SK-N-SH (cell line): ENCODE data around the gene PAM. TPM values are rescaled to one million over a fixed set of nuclear protein-coding genes. Genes with fewer than 3 reads are reported as not detected.

Experiments used
- CTCF ChIA-PET: fragments of 300-600, 350-600 bp; formaldehyde crosslinking; extraction: SDS; loops from one replicate; lab custom pipeline; 2021; lab: Yijun Ruan, JAX
- POLR2A ChIA-PET: fragments of 350-600 bp; sonication (Branson Sonifier 250); formaldehyde crosslinking; extraction: SDS; loops from one replicate; lab custom pipeline; 2020; ENCODE audit warnings: antibody characterized with exemption, inconsistent platforms; lab: Yijun Ruan, JAX
- DNase-seq: peaks from one replicate; pipeline ENCODE4 v3.0.0; 2012
- H2AFZ ChIP-seq: fragments of 200-600 bp; sonication (generic); 2 replicates; pipeline ENCODE4 v1.8.1; 2016; ENCODE audit warnings: antibody characterized with exemption, mild to moderate bottlenecking, low read depth
- H3F3A ChIP-seq: fragments of 200-600 bp; sonication (generic); replicated peaks from 2 replicates; pipeline ENCODE3; 2016; ENCODE audit warnings: antibody characterized with exemption, mild to moderate bottlenecking; ENCODE audit not compliant: insufficient read depth
- H3K27ac ChIP-seq, 2 experiments: fragments of 200-500 bp in 1 of 2; fragments of 200-600 bp in 1 of 2; sonication (Bioruptor generic) in 1 of 2; sonication (generic), shearing (Covaris generic) in 1 of 2; 2 replicates each; pipeline versions ENCODE4 v1.5.1 to v1.6.1; 2014 to 2016; ENCODE audit warnings: low read depth in 2 of 2, inconsistent platforms in 1 of 2, low read length in 1 of 2, mild to moderate bottlenecking in 1 of 2, mixed read lengths in 1 of 2
- H3K27me3 ChIP-seq: fragments of 200-600 bp; sonication (generic), shearing (Covaris generic); 2 replicates; pipeline ENCODE4 v1.6.1; 2016; ENCODE audit warnings: mixed run types; ENCODE audit not compliant: insufficient read depth
- H3K36me3 ChIP-seq, 2 experiments: fragments of 200-500 bp in 1 of 2; fragments of 200-600 bp in 1 of 2; sonication (Bioruptor generic) in 1 of 2; sonication (generic) in 1 of 2; replicated peaks in 1 of 2; 2 replicates each; pipeline versions ENCODE3 to v1.5.1; 2014 to 2016; ENCODE audit warnings: low read length in 1 of 2, mild to moderate bottlenecking in 1 of 2; ENCODE audit not compliant: insufficient read depth in 2 of 2, control insufficient read depth in 1 of 2
- H3K4me1 ChIP-seq, 2 experiments: fragments of 200-500 bp in 1 of 2; fragments of 200-600 bp in 1 of 2; sonication (Bioruptor generic) in 1 of 2; sonication (generic), shearing (Covaris generic) in 1 of 2; 2 replicates each; pipeline versions ENCODE4 v1.5.1 to v1.6.1; 2014 to 2016; ENCODE audit warnings: low read depth in 1 of 2, low read length in 1 of 2, mixed run types in 1 of 2; ENCODE audit not compliant: insufficient read depth in 2 of 2, control insufficient read depth in 1 of 2
- H3K4me2 ChIP-seq: fragments of 200-600 bp; sonication (generic), shearing (Covaris generic); 2 replicates; pipeline ENCODE4 v1.6.1; 2017; ENCODE audit warnings: mixed run types
- H3K4me3 ChIP-seq, 2 experiments: fragments of 200-500 bp in 1 of 2; fragments of 200-600 bp in 1 of 2; sonication (Bioruptor generic) in 1 of 2; sonication (generic), shearing (Covaris generic) in 1 of 2; 2 replicates each; pipeline versions ENCODE4 v1.5.1 to v1.8.1; 2014 to 2016; ENCODE audit warnings: low read depth in 2 of 2, inconsistent platforms in 1 of 2, low read length in 1 of 2, mild to moderate bottlenecking in 1 of 2, mixed read lengths in 1 of 2, moderate library complexity in 1 of 2
- H3K79me2 ChIP-seq: fragments of 200-600 bp; sonication (generic); 2 replicates; pipeline ENCODE4 v1.8.1; 2017; ENCODE audit warnings: mild to moderate bottlenecking; ENCODE audit not compliant: insufficient read depth
- H3K9ac ChIP-seq: fragments of 200-600 bp; sonication (generic); 2 replicates; pipeline ENCODE4 v1.6.1; 2017; ENCODE audit warnings: mixed run types
- H3K9me2 ChIP-seq: fragments of 200-600 bp; sonication (generic); 2 replicates; pipeline ENCODE4 v1.6.1; 2017; ENCODE audit warnings: mixed run types
- H3K9me3 ChIP-seq: fragments of 200-600 bp; sonication (generic); 2 replicates; pipeline ENCODE4 v1.6.1; 2017; ENCODE audit warnings: mixed run types, mild to moderate bottlenecking, moderate library complexity
- H4K20me1 ChIP-seq: fragments of 200-600 bp; sonication (generic); 2 replicates; pipeline ENCODE4 v1.6.1; 2017; ENCODE audit warnings: mild to moderate bottlenecking, mixed run types; ENCODE audit not compliant: insufficient read depth
- CHD2 ChIP-seq: fragments of 150-350 bp; IDR thresholded peaks from 2 replicates; pipeline ENCODE4 v1.6.1; 2018; ENCODE audit warnings: low read length; ENCODE audit not compliant: partially characterized antibody
- ELF1 ChIP-seq: IDR thresholded peaks from 2 replicates; pipeline ENCODE4 v1.4.0; 2012
- EP300 ChIP-seq, 2 experiments: IDR thresholded peaks; 2 replicates each; pipeline versions ENCODE4 v1.4.0 to v1.6.1; 2012; ENCODE audit warnings: borderline replicate concordance in 1 of 2, low read depth in 1 of 2, low read length in 1 of 2
- FOXJ3 ChIP-seq: sonication (generic); formaldehyde crosslinking; IDR thresholded peaks from 2 replicates; pipeline ENCODE4 v1.5.1; 2020; ENCODE audit warnings: mild to moderate bottlenecking, missing genetic modification reagents
- GABPA ChIP-seq: IDR thresholded peaks from 2 replicates; pipeline ENCODE4 v1.4.0; 2012; ENCODE audit warnings: low read depth, mild to moderate bottlenecking
- GATA2 ChIP-seq: sonication (generic); formaldehyde crosslinking; IDR thresholded peaks from 2 replicates; pipeline ENCODE4 v1.5.0; 2020; ENCODE audit warnings: mild to moderate bottlenecking, missing genetic modification reagents
- JUND ChIP-seq: IDR thresholded peaks from 2 replicates; pipeline ENCODE4 v1.4.0; 2012
- MEF2A ChIP-seq: IDR thresholded peaks from 2 replicates; pipeline ENCODE4 v1.4.0; 2012; ENCODE audit warnings: low read depth, borderline replicate concordance
- NFIC ChIP-seq: IDR thresholded peaks from 2 replicates; pipeline ENCODE4 v1.4.0; 2012; ENCODE audit warnings: borderline replicate concordance
- NRF1 ChIP-seq: IDR thresholded peaks from 2 replicates; pipeline ENCODE4 v1.6.1; 2012; ENCODE audit warnings: low read depth, mild to moderate bottlenecking, low read length
- POLR2AphosphoS5 ChIP-seq: IDR thresholded peaks from 2 replicates; pipeline ENCODE4 v1.6.1; 2012; ENCODE audit warnings: low read depth, low read length
- RFX5 ChIP-seq: IDR thresholded peaks from 2 replicates; pipeline ENCODE4 v1.6.1; 2012; ENCODE audit warnings: mild to moderate bottlenecking, improper control_type of control experiment, low read length
- SIN3A ChIP-seq: IDR thresholded peaks from 2 replicates; pipeline ENCODE4 v1.6.1; 2012; ENCODE audit warnings: low read depth, mild to moderate bottlenecking, low read length, moderate library complexity, borderline replicate concordance
- SMC3 ChIP-seq: IDR thresholded peaks from 2 replicates; pipeline ENCODE4 v1.6.1; 2012; ENCODE audit warnings: low read depth, low read length, improper control_type of control experiment
- TCF12 ChIP-seq: IDR thresholded peaks from 2 replicates; pipeline ENCODE4 v1.4.0; 2012
- TEAD4 ChIP-seq: IDR thresholded peaks from 2 replicates; pipeline ENCODE4 v1.4.0; 2012; ENCODE audit warnings: mild to moderate bottlenecking, borderline replicate concordance; ENCODE audit not compliant: insufficient read depth
- YY1 ChIP-seq: IDR thresholded peaks from 2 replicates; pipeline ENCODE4 v1.4.0; 2012; ENCODE audit warnings: low read depth, mild to moderate bottlenecking
- WGBS: methylation state at CpG from one replicate; pipeline ENCODE4 v1.1.6; 2017; ENCODE audit warnings: low lambda C conversion rate; 5-methylcytosine and 5-hydroxymethylcytosine counted together
- polyA plus RNA-seq, 3 experiments: library from polyadenylated mRNA; depleted of rRNA; stranded (reverse); fragments of >200 nt; gene quantifications; 2 replicates each; pipeline ENCODE4 v1.2.3, GENCODE V29; 2012
- TF ChIP-seq, protein P1 (sequence below): IDR thresholded peaks from 2 replicates; pipeline ENCODE4 v1.4.0; 2012; ENCODE audit warnings: low read depth, borderline replicate concordance
- TF ChIP-seq, protein P2 (sequence below): IDR thresholded peaks from 2 replicates; pipeline ENCODE4 v1.4.0; 2012; ENCODE audit warnings: low read depth, borderline replicate concordance

Gene PAM
- polyA plus RNA-seq, 1 of the 3 experiments (the other 2 are of a cell fraction) = 507 TPM

DNA sequence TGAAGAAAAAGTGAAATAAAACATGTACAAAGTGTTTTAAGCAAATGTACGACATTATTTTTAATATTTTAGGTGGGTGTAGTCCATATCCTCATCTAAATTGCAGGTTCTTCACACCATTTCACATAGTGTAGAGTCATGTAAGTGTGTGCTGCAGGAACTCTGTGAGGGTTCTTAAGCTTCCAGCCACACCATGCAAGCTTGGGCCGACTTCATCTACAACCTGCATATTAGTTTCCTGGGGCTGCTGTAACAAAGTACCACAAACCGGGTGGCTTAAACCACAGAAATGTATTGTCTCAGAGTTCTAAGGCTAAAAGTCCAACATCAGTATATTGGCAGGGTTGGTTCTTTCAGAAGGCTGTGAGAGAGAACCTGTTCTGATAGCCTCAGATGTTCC is 10.2 kb downstream of the PAM start:
- ChIA-PET CTCF (interaction anchor here (1.1 to 1.8 kb wide), 3 partner anchors 15 to 84 kb away, joined by 3 to 5 read pairs (median 5); no protein-coding TSS in a partner anchor), POLR2A (no interaction called here)

DNA sequence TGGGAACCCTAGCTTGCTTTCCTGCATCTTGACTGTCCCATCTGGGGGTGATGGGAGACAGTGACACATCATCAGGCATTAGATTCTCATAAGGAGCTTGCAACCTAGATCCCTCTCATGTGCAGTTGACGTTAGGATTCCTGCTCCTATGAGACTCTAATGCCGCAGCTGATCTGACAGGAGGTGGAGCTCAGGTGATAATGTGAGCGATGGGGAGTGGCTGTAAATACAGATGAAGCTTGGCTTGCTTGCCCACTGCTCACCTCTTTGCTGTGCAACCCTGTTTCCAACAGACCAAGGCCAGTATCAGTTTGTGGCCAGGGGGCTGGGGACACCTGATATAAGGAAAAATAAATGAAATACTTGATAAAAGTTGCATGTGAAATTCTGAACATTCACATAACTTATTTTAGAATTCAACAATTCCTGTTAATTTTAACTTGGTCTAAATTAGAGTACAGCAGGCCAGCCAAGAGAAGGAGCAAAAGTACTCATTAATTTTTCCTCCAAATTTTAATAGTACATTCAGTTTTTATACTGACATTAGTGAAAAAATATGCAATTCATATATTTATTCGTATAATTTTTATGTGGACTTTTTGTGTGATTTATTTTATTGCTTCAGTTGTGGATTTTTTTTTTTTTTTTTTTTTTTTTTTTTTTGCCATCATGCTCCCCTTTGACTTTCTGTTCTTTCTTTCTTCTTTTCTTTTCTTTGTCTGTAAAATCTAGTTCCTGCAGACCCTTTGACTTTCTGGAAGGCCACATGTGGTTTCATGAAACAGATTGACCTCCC is 11.4 kb downstream of the PAM start:
- H3K4me3 ChIP-seq = no peak overlapping the region
- H3K4me1 ChIP-seq = peaks cover 5 to 30% of the 10 kb centered on the region in 2 experiments; a peak in 3 of 4 replicates
- no peak overlapping the region for H3K27ac ChIP-seq
- peaks cover 2 to 4% of the 10 kb centered on the region in 2 experiments for H3K36me3 ChIP-seq
- no peak overlapping the region for H3K4me2 ChIP-seq
- no peaks in the 10 kb centered on the region for H3K9me2 ChIP-seq
- TF ChIP-seq CHD2 = no peak
- no peak for TF ChIP-seq SIN3A
- no peak for TF ChIP-seq TEAD4
- TF ChIP-seq JUND = no peak
- TF ChIP-seq, protein P1, sequence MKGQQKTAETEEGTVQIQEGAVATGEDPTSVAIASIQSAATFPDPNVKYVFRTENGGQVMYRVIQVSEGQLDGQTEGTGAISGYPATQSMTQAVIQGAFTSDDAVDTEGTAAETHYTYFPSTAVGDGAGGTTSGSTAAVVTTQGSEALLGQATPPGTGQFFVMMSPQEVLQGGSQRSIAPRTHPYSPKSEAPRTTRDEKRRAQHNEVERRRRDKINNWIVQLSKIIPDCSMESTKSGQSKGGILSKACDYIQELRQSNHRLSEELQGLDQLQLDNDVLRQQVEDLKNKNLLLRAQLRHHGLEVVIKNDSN = no peak
- TF ChIP-seq NFIC = no peak
- no peak for TF ChIP-seq POLR2AphosphoS5
- no peak for TF ChIP-seq EP300 (IDR thresholded peaks at IDR 0.05; ENCODE audit: borderline replicate concordance in 1 of 2, low read depth in 1 of 2, low read length in 1 of 2)
- no peak for TF ChIP-seq GATA2
- no peak for TF ChIP-seq SMC3
- H3K79me2 ChIP-seq = peaks cover 81% of the 10 kb centered on the region
- no peak overlapping the region for H2AFZ ChIP-seq
- no peaks in the 10 kb centered on the region for H3K9me3 ChIP-seq
- no peak overlapping the region for H3K9ac ChIP-seq
- WGBS = 95% methylated on average over 4 of the region's 4 CpGs
- ChIA-PET POLR2A (no interaction called here), CTCF (no interaction called here)
- no peaks in the 10 kb centered on the region for H3K27me3 ChIP-seq
- H3F3A ChIP-seq = no peaks in the 10 kb centered on the region
- DNase-seq = no peak
- H4K20me1 ChIP-seq = no peaks in the 10 kb centered on the region

More for the DNA sequence above, 10.2 kb downstream of the PAM start:
- Histone ChIP-seq H3K36me3 (peaks cover 2 to 4% of the 10 kb centered on the region in 2 experiments), H3K27ac (no peak overlapping the region), H2AFZ (no peak overlapping the region), H3K27me3 (no peaks in the 10 kb centered on the region), H3K4me2 (no peak overlapping the region), H3K79me2 (peaks cover 81% of the 10 kb centered on the region), H3F3A (no peaks in the 10 kb centered on the region), H3K4me1 (peaks cover 16 to 28% of the 10 kb centered on the region in 2 experiments; a peak in 3 of 4 replicates), H3K9ac (no peak overlapping the region), H4K20me1 (no peaks in the 10 kb centered on the region), H3K9me2 (no peaks in the 10 kb centered on the region), H3K4me3 (no peak overlapping the region), H3K9me3 (no peaks in the 10 kb centered on the region)
- 93% methylated on average over 3 of the region's 3 CpGs for WGBS
- no peak for DNase-seq
- TF ChIP-seq, protein P2, sequence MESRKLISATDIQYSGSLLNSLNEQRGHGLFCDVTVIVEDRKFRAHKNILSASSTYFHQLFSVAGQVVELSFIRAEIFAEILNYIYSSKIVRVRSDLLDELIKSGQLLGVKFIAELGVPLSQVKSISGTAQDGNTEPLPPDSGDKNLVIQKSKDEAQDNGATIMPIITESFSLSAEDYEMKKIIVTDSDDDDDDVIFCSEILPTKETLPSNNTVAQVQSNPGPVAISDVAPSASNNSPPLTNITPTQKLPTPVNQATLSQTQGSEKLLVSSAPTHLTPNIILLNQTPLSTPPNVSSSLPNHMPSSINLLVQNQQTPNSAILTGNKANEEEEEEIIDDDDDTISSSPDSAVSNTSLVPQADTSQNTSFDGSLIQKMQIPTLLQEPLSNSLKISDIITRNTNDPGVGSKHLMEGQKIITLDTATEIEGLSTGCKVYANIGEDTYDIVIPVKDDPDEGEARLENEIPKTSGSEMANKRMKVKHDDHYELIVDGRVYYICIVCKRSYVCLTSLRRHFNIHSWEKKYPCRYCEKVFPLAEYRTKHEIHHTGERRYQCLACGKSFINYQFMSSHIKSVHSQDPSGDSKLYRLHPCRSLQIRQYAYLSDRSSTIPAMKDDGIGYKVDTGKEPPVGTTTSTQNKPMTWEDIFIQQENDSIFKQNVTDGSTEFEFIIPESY = no peak
- TF ChIP-seq MEF2A (no peak), TEAD4 (no peak), TCF12 (no peak), FOXJ3 (CRISPR knock-in tag) (no peak), NRF1 (no peak), GATA2 (no peak), RFX5 (no peak), GABPA (no peak), YY1 (no peak), JUND (no peak), ELF1 (no peak), EP300 (IDR thresholded peaks at IDR 0.05; ENCODE audit: borderline replicate concordance in 1 of 2, low read depth in 1 of 2, low read length in 1 of 2) (no peak)
- TF ChIP-seq, protein P1 = no peak
